Measurements from ENCODE around the gene RPLP2. TPM values are rescaled to one million over a fixed set of nuclear protein-coding genes. Genes with fewer than 3 reads are reported as not detected.
A peak's percentile ranks its signal among the peaks of the same experiment; 100 is the strongest.

The RPLP2 gene
- 4,539 TPM for polyA plus RNA-seq (2012; ENCODE audit: low read depth, missing spikeins)

DNA sequence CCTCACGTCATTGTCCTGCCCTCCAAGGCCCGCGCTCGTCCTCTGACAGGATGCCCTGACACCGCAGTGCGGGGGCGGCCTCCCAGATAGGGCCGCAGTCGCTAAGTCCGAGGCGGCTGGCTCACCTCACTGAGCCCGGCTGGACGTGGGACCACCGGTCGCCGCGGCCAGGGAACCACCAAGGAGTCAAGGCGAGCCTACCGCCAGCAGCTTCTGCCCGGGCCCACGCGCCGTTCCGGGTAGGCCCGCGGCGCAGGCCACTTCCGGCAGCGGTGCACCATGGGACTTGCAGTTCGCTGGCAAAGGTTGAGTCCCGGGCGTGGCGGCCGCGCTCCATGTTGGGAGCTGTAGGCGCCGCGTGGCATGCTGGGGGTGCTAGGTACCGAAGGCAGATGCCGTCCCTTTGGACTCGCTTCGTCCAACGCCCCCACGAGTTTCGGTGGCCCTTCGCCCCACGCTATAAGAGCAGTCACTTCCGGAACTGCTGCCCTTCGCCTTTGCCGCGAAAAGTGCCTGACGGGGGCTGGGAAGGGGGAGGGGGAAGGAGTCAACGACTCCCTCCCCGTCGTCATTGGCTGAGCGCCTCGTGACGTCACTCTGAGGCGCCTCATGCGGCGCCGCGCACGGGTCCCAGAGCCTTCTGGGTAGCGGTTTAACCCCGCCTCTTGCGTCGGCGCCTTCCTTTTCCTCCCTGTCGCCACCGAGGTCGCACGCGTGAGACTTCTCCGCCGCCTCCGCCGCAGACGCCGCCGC, at the start of gene RPLP2:
RPLP2 (plus strand) TSS at position 681 of the 753 bp plus-strand sequence. CDS start 268 bp downstream, outside the sequence.
- TF ChIP-seq POU2F2 (IDR thresholded peaks at IDR 0.05; ENCODE audit: low read depth, low read length) (peak; percentile 42; the same call in 1 of the 2 replicates), POLR2A (IDR thresholded peaks at IDR 0.05; ENCODE audit: low read depth, low read length) (peak; percentile 92), SPI1 (IDR thresholded peaks at IDR 0.05; ENCODE audit: low read depth, low read length) (no peak), PAX5 (IDR thresholded peaks at IDR 0.05; ENCODE audit: insufficient read depth, low read length, severe bottlenecking) (peak; percentile 21), POLR2AphosphoS5 (IDR thresholded peaks at IDR 0.05; ENCODE audit: low read depth, low read length) (peak; percentile 94), TAF1 (IDR thresholded peaks at IDR 0.05; ENCODE audit: low read depth, low read length) (peak; percentile 97)
- peak; percentile 100 for FAIRE-seq
- DNase-seq (ENCODE audit: insufficient read length, low spot score): peak; percentile 99

GRCh38 chr11:760236-760635, 49.5 kb upstream of the RPLP2 start:
- TF ChIP-seq POLR2A (IDR thresholded peaks at IDR 0.05; ENCODE audit: low read depth, low read length) (no peak), POLR2AphosphoS5 (IDR thresholded peaks at IDR 0.05; ENCODE audit: low read depth, low read length) (no peak), POU2F2 (IDR thresholded peaks at IDR 0.05; ENCODE audit: low read depth, low read length) (no peak), PAX5 (IDR thresholded peaks at IDR 0.05; ENCODE audit: insufficient read depth, low read length, severe bottlenecking) (no peak), SPI1 (IDR thresholded peaks at IDR 0.05; ENCODE audit: low read depth, low read length) (no peak)
- no peak for DNase-seq (ENCODE audit: insufficient read length, low spot score)
- FAIRE-seq: no peak

GRCh38 chr11:761526-762108, 48.1 kb upstream of the RPLP2 start:
- DNase-seq (ENCODE audit: insufficient read length, low spot score) (no peak), FAIRE-seq (no peak)
- TF ChIP-seq PAX5 (IDR thresholded peaks at IDR 0.05; ENCODE audit: insufficient read depth, low read length, severe bottlenecking) (no peak), POU2F2 (IDR thresholded peaks at IDR 0.05; ENCODE audit: low read depth, low read length) (no peak), TAF1 (IDR thresholded peaks at IDR 0.05; ENCODE audit: low read depth, low read length) (no peak), POLR2AphosphoS5 (IDR thresholded peaks at IDR 0.05; ENCODE audit: low read depth, low read length) (no peak), SPI1 (IDR thresholded peaks at IDR 0.05; ENCODE audit: low read depth, low read length) (no peak), POLR2A (IDR thresholded peaks at IDR 0.05; ENCODE audit: low read depth, low read length) (no peak)

- FAIRE-seq (no peak), DNase-seq (ENCODE audit: insufficient read length, low spot score) (no peak)
- no peak for TF ChIP-seq POU2F2 (IDR thresholded peaks at IDR 0.05; ENCODE audit: low read depth, low read length)
- no peak for TF ChIP-seq POLR2A (IDR thresholded peaks at IDR 0.05; ENCODE audit: low read depth, low read length)
- no peak for TF ChIP-seq TAF1 (IDR thresholded peaks at IDR 0.05; ENCODE audit: low read depth, low read length)
- TF ChIP-seq SPI1 (IDR thresholded peaks at IDR 0.05; ENCODE audit: low read depth, low read length): no peak
- no peak for TF ChIP-seq PAX5 (IDR thresholded peaks at IDR 0.05; ENCODE audit: insufficient read depth, low read length, severe bottlenecking)
- no peak for TF ChIP-seq POLR2AphosphoS5 (IDR thresholded peaks at IDR 0.05; ENCODE audit: low read depth, low read length)
Observed at GRCh38 chr11:762421-763072, 47.2 kb upstream of the RPLP2 start.

- no peak for FAIRE-seq
- no peak for TF ChIP-seq SPI1 (IDR thresholded peaks at IDR 0.05; ENCODE audit: low read depth, low read length)
- no peak for TF ChIP-seq POU2F2 (IDR thresholded peaks at IDR 0.05; ENCODE audit: low read depth, low read length)
- TF ChIP-seq PAX5 (IDR thresholded peaks at IDR 0.05; ENCODE audit: insufficient read depth, low read length, severe bottlenecking): no peak
- TF ChIP-seq POLR2AphosphoS5 (IDR thresholded peaks at IDR 0.05; ENCODE audit: low read depth, low read length): no peak
- no peak for TF ChIP-seq TAF1 (IDR thresholded peaks at IDR 0.05; ENCODE audit: low read depth, low read length)
- no peak for TF ChIP-seq POLR2A (IDR thresholded peaks at IDR 0.05; ENCODE audit: low read depth, low read length)
- DNase-seq (ENCODE audit: insufficient read length, low spot score): no peak
Observed at GRCh38 chr11:763073-763463, 46.7 kb upstream of the RPLP2 start.

DNA sequence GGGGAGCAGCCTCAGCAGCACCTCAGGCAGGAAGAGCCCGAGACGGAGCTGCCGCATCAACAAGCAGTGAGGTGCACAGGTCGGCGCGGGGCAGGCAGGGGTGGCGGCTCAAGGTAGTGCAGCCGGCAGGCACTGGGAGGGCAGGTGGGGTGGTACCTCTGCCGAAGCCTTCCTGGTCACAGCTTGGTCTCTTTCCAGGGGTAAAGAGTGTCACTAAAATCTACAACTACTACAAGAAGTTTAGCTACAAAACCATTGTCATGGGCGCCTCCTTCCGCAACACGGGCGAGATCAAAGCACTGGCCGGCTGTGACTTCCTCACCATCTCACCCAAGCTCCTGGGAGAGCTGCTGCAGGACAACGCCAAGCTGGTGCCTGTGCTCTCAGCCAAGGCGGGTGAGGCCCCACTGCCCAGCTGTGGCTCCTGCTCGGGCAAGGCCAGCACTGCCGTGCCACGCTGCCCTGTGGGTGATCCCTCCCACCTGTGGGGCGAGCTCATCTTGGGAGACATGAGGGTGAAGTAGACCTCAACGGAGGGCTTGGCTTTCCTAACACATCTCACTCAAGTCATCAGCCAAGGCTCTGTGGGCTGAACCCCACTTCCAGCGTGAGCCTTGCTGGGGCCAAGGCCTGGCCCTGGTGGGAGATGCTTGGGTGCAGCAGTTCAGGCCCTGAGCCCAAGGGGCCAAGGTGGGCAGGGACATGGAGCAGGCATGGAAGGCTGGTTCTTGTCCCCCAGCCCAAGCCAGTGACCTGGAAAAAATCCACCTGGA, 46.0 kb upstream of the RPLP2 start:
- DNase-seq (ENCODE audit: insufficient read length, low spot score) (no peak), FAIRE-seq (no peak)
- TF ChIP-seq POLR2A (IDR thresholded peaks at IDR 0.05; ENCODE audit: low read depth, low read length): 0 out of 2 replicates have a peak, but pooled peaks have one; percentile 31
- no peak for TF ChIP-seq SPI1 (IDR thresholded peaks at IDR 0.05; ENCODE audit: low read depth, low read length)

DNA sequence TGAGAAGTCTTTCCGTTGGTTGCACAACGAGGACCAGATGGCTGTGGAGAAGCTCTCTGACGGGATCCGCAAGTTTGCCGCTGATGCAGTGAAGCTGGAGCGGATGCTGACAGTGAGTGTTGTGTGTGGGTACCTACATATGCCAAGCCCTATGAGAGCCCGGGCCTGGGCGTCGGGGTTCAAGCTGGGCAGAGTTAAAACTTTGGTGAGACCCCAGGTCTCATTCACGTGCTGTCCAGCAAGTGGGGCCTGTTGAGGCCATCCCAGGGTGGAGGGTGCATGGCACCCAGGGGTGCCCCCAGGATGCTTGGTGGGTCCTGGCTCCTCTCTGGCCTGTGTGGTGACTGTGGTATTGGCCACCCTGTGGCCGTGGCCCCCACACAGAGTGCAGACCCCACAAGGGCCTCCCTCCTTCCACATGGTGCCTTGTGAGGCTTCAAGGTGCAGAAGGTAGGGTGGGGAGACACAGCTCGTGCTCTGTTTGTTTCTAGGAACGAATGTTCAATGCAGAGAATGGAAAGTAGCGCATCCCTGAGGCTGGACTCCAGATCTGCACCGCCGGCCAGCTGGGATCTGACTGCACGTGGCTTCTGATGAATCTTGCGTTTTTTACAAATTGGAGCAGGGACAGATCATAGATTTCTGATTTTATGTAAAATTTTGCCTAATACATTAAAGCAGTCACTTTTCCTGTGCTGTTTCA, 45.3 kb upstream of the RPLP2 start:
- FAIRE-seq: no peak
- TF ChIP-seq POLR2AphosphoS5 (IDR thresholded peaks at IDR 0.05; ENCODE audit: low read depth, low read length) (peak; percentile 43; the same call in 1 of the 2 replicates), SPI1 (IDR thresholded peaks at IDR 0.05; ENCODE audit: low read depth, low read length) (no peak)

GRCh38 chr11:765025-765801, 44.6 kb upstream of the RPLP2 start:
- TF ChIP-seq TAF1 (IDR thresholded peaks at IDR 0.05; ENCODE audit: low read depth, low read length): no peak
- no peak for TF ChIP-seq SPI1 (IDR thresholded peaks at IDR 0.05; ENCODE audit: low read depth, low read length)
- no peak for TF ChIP-seq PAX5 (IDR thresholded peaks at IDR 0.05; ENCODE audit: insufficient read depth, low read length, severe bottlenecking)
- 0 out of 2 replicates have a peak, but pooled peaks have one; percentile 13 for TF ChIP-seq POU2F2 (IDR thresholded peaks at IDR 0.05; ENCODE audit: low read depth, low read length)
- peak; percentile 70 for TF ChIP-seq POLR2AphosphoS5 (IDR thresholded peaks at IDR 0.05; ENCODE audit: low read depth, low read length)
- 0 out of 2 replicates have a peak, but pooled peaks have one; percentile 31 for TF ChIP-seq POLR2A (IDR thresholded peaks at IDR 0.05; ENCODE audit: low read depth, low read length)
- FAIRE-seq (peak; percentile 57), DNase-seq (ENCODE audit: insufficient read length, low spot score) (no peak)

More for the DNA sequence above, 45.3 kb upstream of the RPLP2 start:
- no peak for DNase-seq (ENCODE audit: insufficient read length, low spot score)

Measured in GM12891 (cell line).